ENCODE measurements around the gene PHACTR1.

- TF ChIP-seq BHLHE40 (IDR thresholded peaks at IDR 0.05; ENCODE audit: low read depth, low read length) (no peak), CEBPB (IDR thresholded peaks at IDR 0.05) (no peak)
Observed at GRCh38 chr6:13007744-13008143, 291.2 kb downstream of the PHACTR1 start.

Data from A549 (cell line).